GM23338 (cell line): Measurements from ENCODE around the gene FAAP100. TPM values are rescaled to one million over a fixed set of nuclear protein-coding genes. Genes with fewer than 3 reads are reported as not detected.
"Not testable (repeated sequence)": the region's sequence is repeated elsewhere in the genome, so short reads cannot be mapped to it uniquely, and the experiment has no call there.

Source experiments
- ATAC-seq: fragments of 200-7000 bp; cut with Tn5 transposase; 3 replicates; pipeline ENCODE4 v1.9.1; 2020
- DNase-seq: peaks from one replicate; pipeline ENCODE4 v3.0.0-alpha.2; 2015; ENCODE audit warnings: low spot score
- H2AFZ ChIP-seq: fragments of 200-600 bp; sonication (generic); 2 replicates; pipeline ENCODE4 v1.8.0; 2016; ENCODE audit warnings: antibody characterized with exemption, mild to moderate bottlenecking, moderate library complexity
- H3F3A ChIP-seq: fragments of 200-600 bp; sonication (generic); replicated peaks from 2 replicates; pipeline ENCODE4 v1.8.0; 2017; ENCODE audit warnings: antibody characterized with exemption, mixed run types, low read depth
- H3K27ac ChIP-seq: fragments of 200-600 bp; sonication (generic); 2 replicates; pipeline ENCODE4 v1.6.1; 2016; ENCODE audit warnings: low read depth
- H3K27me3 ChIP-seq: fragments of 200-600 bp; sonication (generic); 2 replicates; pipeline ENCODE4 v1.8.0; 2016; ENCODE audit warnings: mild to moderate bottlenecking, mixed run types, moderate library complexity; ENCODE audit not compliant: insufficient read depth
- H3K36me3 ChIP-seq: fragments of 200-600 bp; sonication (generic); 2 replicates; pipeline ENCODE4 v1.8.0; 2016; ENCODE audit warnings: mild to moderate bottlenecking; ENCODE audit not compliant: insufficient read depth
- H3K4me1 ChIP-seq: fragments of 200-600 bp; sonication (generic); 2 replicates; pipeline ENCODE4 v1.8.0; 2016; ENCODE audit warnings: mild to moderate bottlenecking, moderate library complexity; ENCODE audit not compliant: insufficient read depth
- H3K4me2 ChIP-seq: fragments of 200-600 bp; sonication (generic); 2 replicates; pipeline ENCODE4 v1.7.1; 2017; ENCODE audit warnings: mixed run types
- H3K4me3 ChIP-seq: fragments of 200-600 bp; sonication (generic); 2 replicates; pipeline ENCODE4 v1.6.1; 2016; ENCODE audit warnings: mixed run types
- H3K79me2 ChIP-seq: fragments of 200-600 bp; sonication (generic); replicated peaks from 2 replicates; pipeline ENCODE4 v1.8.0; 2017; ENCODE audit warnings: mild to moderate bottlenecking; ENCODE audit not compliant: insufficient read depth
- H3K9me2 ChIP-seq: fragments of 200-600 bp; sonication (generic); 2 replicates; pipeline ENCODE4 v1.8.0; 2017; ENCODE audit not compliant: insufficient read depth
- H4K20me1 ChIP-seq: fragments of 200-600 bp; sonication (generic); replicated peaks from 2 replicates; pipeline ENCODE4 v1.8.0; 2017; ENCODE audit warnings: mild to moderate bottlenecking; ENCODE audit not compliant: insufficient read depth
- H3K27ac Mint-ChIP-seq: 2 replicates; pipeline ENCODE4 v1.8.0; 2020; ENCODE audit warnings: inconsistent platforms, mild to moderate bottlenecking, moderate library complexity, mixed read lengths
- H3K27me3 Mint-ChIP-seq: 3 replicates; pipeline ENCODE4 v1.8.0; 2022; ENCODE audit warnings: low read depth, mild to moderate bottlenecking, moderate library complexity, mixed read lengths, inconsistent platforms; ENCODE audit not compliant: insufficient read depth, poor library complexity
- H3K36me3 Mint-ChIP-seq: 3 replicates; pipeline ENCODE4 v1.8.0; 2021; ENCODE audit warnings: low read depth, mild to moderate bottlenecking, inconsistent platforms, moderate library complexity, mixed read lengths
- H3K4me1 Mint-ChIP-seq: 3 replicates; pipeline ENCODE4 v1.8.0; 2020; ENCODE audit warnings: mild to moderate bottlenecking, inconsistent platforms, mixed read lengths
- H3K4me3 Mint-ChIP-seq: 3 replicates; pipeline ENCODE4 v1.8.0; 2021; ENCODE audit warnings: moderate library complexity, mild to moderate bottlenecking, inconsistent platforms, mixed read lengths
- H3K9me3 Mint-ChIP-seq: 3 replicates; pipeline ENCODE4 v1.8.0; 2020; ENCODE audit warnings: moderate library complexity, mild to moderate bottlenecking, inconsistent platforms, mixed read lengths
- NANOG ChIP-seq: IDR thresholded peaks from 2 replicates; pipeline ENCODE4 v1.6.1; 2016; ENCODE audit warnings: antibody characterized with exemption, borderline replicate concordance
- POLR2AphosphoS5 ChIP-seq: IDR thresholded peaks from 2 replicates; pipeline ENCODE4 v1.6.1; 2016; ENCODE audit warnings: antibody characterized with exemption, low read depth
- STAT1 ChIP-seq: IDR thresholded peaks from one replicate; pipeline ENCODE4 v1.6.1; 2016; ENCODE audit warnings: antibody characterized with exemption; ENCODE audit not compliant: unreplicated experiment
- ZNF331 ChIP-seq: fragments of 250-450 bp; sonication (Bioruptor Pico); IDR thresholded peaks from 2 replicates; pipeline ENCODE4 v1.5.0; 2020; ENCODE audit warnings: low read depth, mild to moderate bottlenecking, moderate library complexity
- polyA plus RNA-seq: library from polyadenylated mRNA; unstranded; fragments of >200 nt; fragmentation: Nextera tagmentation; extraction: Ambion mirVana; gene quantifications from 2 replicates; pipeline ENCODE4 v1.2.1, GENCODE V29; 2016
- total RNA-seq: library from RNA; depleted of rRNA; stranded (reverse); fragments of >200 nt; shearing (Covaris generic); gene quantifications from 2 replicates; pipeline ENCODE4 v1.2.3, GENCODE V29; 2014

FAAP100 gene
- total and polyA plus RNA-seq, 2 experiments from 2014 or later = 16.0 to 50.5 TPM

DNA sequence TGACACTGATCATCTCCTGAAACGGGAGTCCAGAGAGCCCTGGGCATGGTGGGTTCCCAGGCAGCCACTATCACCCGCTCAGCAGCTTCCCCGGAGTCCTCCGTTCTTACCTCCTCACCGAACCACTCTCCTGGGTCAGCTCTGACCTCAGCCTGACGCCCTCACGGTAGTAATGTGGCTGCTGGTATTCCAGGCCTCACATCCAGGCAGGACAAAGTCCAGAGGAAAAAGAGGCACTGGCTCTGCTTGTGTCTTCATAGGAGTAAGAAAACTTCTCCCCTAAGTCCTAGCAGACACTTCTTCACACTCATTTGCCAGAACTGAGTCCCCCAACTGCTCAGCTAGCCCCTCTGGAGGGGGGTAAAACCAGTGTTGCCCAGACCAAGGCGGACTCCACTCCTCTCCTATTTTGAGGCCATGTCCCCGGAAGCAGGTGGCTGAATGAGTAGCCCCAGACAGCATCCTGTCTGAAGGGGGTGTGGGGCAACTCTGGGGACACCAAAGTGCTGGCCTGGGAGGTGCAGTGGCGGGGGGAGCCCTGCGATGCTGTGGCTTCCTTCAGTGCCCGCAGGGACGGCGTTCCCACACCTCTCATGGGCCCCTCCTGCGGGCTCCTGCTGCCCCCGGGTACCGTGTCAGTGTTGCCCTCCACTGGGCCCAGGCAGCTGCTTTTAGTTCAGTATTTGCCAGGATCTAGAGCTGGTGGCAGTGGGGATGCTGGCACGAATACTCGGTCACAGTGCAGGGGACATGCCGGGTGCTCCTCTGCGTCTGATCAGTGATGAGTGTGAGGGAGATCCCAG, 18.6 kb downstream of the FAAP100 start:
- no peak overlapping the region for H3K4me2 ChIP-seq
- Mint-ChIP-seq H3K27me3 (peaks cover 28% of the 10 kb centered on the region), H3K36me3 (no peaks in the 10 kb centered on the region), H3K27ac (no peak overlapping the region), H3K9me3 (no peaks in the 10 kb centered on the region; the same call in 2 of the 3 replicates), H3K4me3 (no peak overlapping the region), H3K4me1 (peaks cover 7% of the 10 kb centered on the region)
- no peak overlapping the region for H2AFZ ChIP-seq
- no peaks in the 10 kb centered on the region for H3K4me1 ChIP-seq
- no peak overlapping the region for H3K4me3 ChIP-seq
- no peaks in the 10 kb centered on the region for H4K20me1 ChIP-seq
- ATAC-seq (no peak), DNase-seq (no peak)
- H3F3A ChIP-seq = no peaks in the 10 kb centered on the region
- 0 out of 2 replicates have a peak, but pooled peaks cover 4% of the 10 kb centered on the region for H3K9me2 ChIP-seq
- H3K36me3 ChIP-seq = no peaks in the 10 kb centered on the region
- peaks cover 22% of the 10 kb centered on the region for H3K27me3 ChIP-seq
- no peak overlapping the region for H3K27ac ChIP-seq
- TF ChIP-seq NANOG = no peak
- no peaks in the 10 kb centered on the region for H3K79me2 ChIP-seq

DNA sequence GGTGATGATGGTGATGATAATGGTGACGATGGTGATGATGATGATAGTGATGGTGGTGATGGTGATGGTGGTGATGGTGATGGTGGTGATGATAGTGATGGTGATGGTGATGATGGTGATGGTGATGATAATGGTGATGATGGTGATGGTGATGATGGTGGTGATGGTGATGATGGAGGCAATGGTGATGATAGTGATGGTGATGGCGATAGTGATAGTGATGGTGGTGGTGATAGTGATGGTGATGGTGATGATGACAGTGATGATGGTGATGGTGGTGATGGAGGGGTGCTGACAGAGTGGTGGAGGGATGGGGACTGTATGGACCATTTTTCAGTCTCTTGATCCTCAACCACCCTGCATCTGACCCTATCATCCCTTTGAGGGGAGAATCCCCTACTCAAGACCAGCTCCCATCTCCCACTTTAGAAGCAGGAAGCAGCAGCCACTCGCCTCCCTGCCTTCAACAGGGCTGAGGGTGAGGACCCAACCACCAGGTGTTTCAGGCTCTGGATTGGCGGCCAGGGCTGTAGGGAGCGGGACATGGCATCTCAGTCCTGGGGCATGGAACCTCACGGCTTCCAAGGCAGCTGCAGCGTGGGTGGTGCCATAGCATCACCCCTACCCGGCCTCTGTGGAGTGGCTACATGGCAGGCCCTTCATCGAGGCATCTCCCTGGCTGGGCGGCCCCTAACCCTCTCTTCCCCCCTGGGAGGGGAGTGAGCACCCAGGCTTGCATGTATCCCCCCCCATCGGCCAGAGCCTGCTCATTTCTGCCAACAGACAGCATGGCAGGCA, 19.5 kb downstream of the FAAP100 start:
- TF ChIP-seq ZNF331 (CRISPR knock-in tag) (no peak), STAT1 (no peak), POLR2AphosphoS5 (no peak)
- Mint-ChIP-seq H3K27ac (no peak overlapping the region), H3K4me1 (peaks cover 3% of the 10 kb centered on the region; the same call in 2 of the 3 replicates)

DNA sequence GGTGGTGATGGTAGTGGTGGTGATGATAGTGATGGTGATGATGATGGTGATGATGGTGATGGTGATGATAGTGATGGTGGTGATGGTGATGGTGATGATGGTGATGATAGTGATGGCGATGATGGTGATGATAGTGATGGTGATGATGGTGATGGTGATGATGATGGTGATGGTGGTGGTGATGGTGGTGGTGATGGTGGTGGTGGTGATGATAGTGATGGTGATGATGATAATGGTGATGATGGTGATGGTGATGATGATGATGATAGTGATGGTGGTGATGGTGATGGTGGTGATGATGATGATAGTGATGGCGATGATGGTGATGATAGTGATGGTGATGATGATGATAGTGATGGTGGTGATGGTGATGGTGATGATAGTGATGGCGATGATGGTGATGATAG, 20.2 kb downstream of the FAAP100 start:
- peaks cover 22% of the 10 kb centered on the region for H3K27me3 ChIP-seq
- H3K4me3 ChIP-seq, H2AFZ ChIP-seq, H3K4me1 Mint-ChIP-seq, H3F3A ChIP-seq, H3K9me3 Mint-ChIP-seq, H3K4me2 ChIP-seq, H3K36me3 ChIP-seq, H4K20me1 ChIP-seq, H3K36me3 Mint-ChIP-seq, H3K4me3 Mint-ChIP-seq, H3K27ac ChIP-seq, H3K4me1 ChIP-seq, ATAC-seq, H3K9me2 ChIP-seq, H3K79me2 ChIP-seq, DNase-seq, H3K27ac Mint-ChIP-seq: not testable (repeated sequence)
- peaks cover 28% of the 10 kb centered on the region for H3K27me3 Mint-ChIP-seq

More for the DNA sequence above, 19.5 kb downstream of the FAAP100 start:
- H2AFZ ChIP-seq = no peak overlapping the region
- Mint-ChIP-seq H3K36me3 (no peaks in the 10 kb centered on the region), H3K27me3 (peaks cover 28% of the 10 kb centered on the region), H3K4me3 (no peak overlapping the region), H3K9me3 (no peaks in the 10 kb centered on the region)
- no peak for DNase-seq
- H3K4me1 ChIP-seq = no peaks in the 10 kb centered on the region
- H3K4me3 ChIP-seq = no peak overlapping the region
- no peaks in the 10 kb centered on the region for H4K20me1 ChIP-seq
- no peak for ATAC-seq
- no peak overlapping the region for H3K27ac ChIP-seq
- H3K9me2 ChIP-seq = 0 out of 2 replicates have a peak, but pooled peaks cover 4% of the 10 kb centered on the region
- H3K4me2 ChIP-seq = no peak overlapping the region
- peaks cover 22% of the 10 kb centered on the region for H3K27me3 ChIP-seq
- H3K36me3 ChIP-seq = no peaks in the 10 kb centered on the region
- no peaks in the 10 kb centered on the region for H3K79me2 ChIP-seq
- no peaks in the 10 kb centered on the region for H3F3A ChIP-seq

DNA sequence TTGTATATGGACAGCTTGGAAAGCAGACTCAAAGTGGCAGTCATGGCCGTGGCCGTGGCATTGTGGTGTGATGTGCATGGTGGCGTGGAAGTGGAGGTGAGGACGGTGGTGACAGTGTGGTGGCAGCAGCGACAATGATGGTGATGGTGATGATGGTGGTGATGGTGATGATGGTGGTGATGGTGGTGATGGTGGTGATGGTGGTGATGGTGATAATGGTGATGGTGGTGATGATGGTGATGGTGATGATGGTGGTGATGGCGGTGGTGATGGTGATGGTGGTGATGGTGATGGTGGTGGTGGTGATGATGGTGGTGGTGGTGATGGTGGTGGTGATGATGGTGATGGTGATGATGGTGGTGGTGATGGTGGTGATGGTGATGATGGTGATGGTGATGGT, 21.1 kb downstream of the FAAP100 start:
- not testable (repeated sequence) for H3K9me2 ChIP-seq, ATAC-seq, H3K79me2 ChIP-seq, H3K4me2 ChIP-seq, H3K36me3 ChIP-seq, DNase-seq, H3K27ac Mint-ChIP-seq, H3K4me3 Mint-ChIP-seq, H3K4me1 Mint-ChIP-seq, H3K9me3 Mint-ChIP-seq, H4K20me1 ChIP-seq, H3K4me3 ChIP-seq, H3K4me1 ChIP-seq, H3F3A ChIP-seq, H3K27ac ChIP-seq, H3K36me3 Mint-ChIP-seq, H2AFZ ChIP-seq
- H3K27me3 ChIP-seq = peaks cover 13% of the 10 kb centered on the region
- H3K27me3 Mint-ChIP-seq = peaks cover 27% of the 10 kb centered on the region
